ENCODE results near the gene NCAM2. TPM values are rescaled to one million over a fixed set of nuclear protein-coding genes. Genes with fewer than 3 reads are reported as not detected.

The NCAM2 gene
- total RNA-seq (20.1 TPM), polyA plus RNA-seq (2.8 TPM)

DNA sequence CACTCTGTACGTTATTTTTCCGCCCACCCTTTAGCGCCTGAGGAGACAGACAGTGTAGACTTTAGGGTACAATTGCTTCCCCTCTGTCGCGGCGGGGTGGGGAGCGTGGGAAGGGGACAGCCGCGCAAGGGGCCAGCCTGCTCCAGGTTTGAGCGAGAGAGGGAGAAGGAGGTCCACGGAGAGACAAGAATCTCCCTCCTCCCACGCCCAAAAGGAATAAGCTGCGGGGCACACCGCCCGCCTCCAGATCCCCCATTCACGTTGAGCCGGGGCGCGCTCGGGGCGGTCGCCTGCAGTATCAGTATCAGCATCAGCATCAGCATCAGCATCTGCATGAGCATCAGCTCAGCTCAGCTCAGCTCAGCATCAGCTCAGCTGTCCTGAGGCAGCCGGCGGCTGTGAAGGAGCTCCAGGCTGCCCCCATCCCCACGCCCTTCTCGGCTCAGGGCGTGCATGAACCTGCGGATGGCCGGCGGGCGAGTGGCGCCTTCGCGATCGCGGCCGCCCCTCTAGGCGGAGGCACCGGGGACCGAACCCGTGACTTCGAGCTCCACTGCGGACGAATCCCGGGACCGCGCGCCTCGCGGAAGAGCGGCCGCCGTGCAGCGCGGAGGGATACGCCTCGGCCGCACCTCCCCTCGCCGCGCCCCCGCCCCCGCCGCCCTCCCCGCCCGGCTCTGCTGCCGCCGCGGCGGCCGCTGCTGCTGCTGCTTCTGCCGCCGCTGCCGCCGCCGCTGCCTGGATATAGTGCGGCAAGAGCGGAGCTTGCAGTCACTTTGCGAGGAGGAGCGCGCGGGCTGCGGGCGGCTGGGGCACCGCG is at the start of gene NCAM2:
TSS of gene NCAM2 (plus strand) at position 774 of the 820 bp plus-strand sequence.
- no peak for DNase-seq (ENCODE audit: extremely low spot score)
- Histone ChIP-seq H3K4me1 (ENCODE audit: insufficient read depth) (no peaks in the 10 kb centered on the region), H3K27ac (ENCODE audit: low read depth) (no peak within 1 kb of the TSS), H3K4me3 (ENCODE audit: low read depth, low read length) (peak within 1 kb of the TSS; percentile 41), H3K36me3 (ENCODE audit: insufficient read depth) (no peaks in the 10 kb centered on the region)
- WGBS: under 1% methylated on average over 86 of the region's 86 CpGs

DNA sequence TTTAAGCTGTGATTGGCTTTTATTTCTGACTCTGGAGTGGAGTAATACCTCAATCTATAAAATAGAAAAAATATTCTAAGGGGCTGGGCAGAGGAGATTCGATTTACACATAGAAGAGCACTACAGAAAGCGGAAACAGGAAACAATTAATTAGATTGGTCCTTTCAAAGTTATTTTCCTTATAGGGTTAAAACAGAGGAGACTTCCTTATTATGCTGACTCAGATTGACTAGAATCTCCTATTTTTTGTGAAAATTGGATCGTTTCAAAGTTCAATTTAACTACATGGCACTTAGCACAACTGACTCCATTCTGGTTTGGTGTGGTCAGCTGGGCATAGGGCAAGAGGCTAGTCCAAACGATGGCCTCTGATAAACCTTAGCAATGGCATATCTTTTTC is 48.3 kb upstream of the NCAM2 start:
- no peak overlapping the region for H3K27ac ChIP-seq (ENCODE audit: low read depth)
- no peaks in the 10 kb centered on the region for H3K36me3 ChIP-seq (ENCODE audit: insufficient read depth)
- DNase-seq (ENCODE audit: extremely low spot score): no peak
- no peak overlapping the region for H3K4me3 ChIP-seq (ENCODE audit: low read depth, low read length)
- H3K4me1 ChIP-seq (ENCODE audit: insufficient read depth): no peaks in the 10 kb centered on the region
- 54% methylated on average over 4 of the region's 4 CpGs for WGBS

DNA sequence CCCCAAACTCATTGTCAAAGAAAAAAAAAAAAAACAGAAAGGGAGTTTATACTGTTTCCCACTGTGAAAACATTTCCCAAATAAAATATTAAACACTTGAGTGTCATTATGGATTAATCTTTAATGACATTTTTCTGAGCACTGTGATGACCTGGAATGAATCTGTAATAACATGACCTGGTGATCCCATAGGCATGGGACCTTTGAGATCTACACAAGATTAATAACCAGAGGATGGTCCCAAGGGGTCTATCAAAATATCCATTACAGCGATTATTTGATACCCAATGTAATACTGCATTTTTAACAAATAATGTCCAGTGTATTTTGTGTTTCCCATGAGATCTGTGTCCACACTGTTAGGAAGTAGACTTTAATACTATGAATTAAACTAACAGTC is 32.4 kb upstream of the NCAM2 start:
- H3K27ac ChIP-seq (ENCODE audit: low read depth): no peak overlapping the region
- H3K36me3 ChIP-seq (ENCODE audit: insufficient read depth): no peaks in the 10 kb centered on the region
- no peak overlapping the region for H3K4me3 ChIP-seq (ENCODE audit: low read depth, low read length)
- no peak for DNase-seq (ENCODE audit: extremely low spot score)
- WGBS: 76% methylated on average over 1 of the region's 1 CpG
- no peaks in the 10 kb centered on the region for H3K4me1 ChIP-seq (ENCODE audit: insufficient read depth)

DNA sequence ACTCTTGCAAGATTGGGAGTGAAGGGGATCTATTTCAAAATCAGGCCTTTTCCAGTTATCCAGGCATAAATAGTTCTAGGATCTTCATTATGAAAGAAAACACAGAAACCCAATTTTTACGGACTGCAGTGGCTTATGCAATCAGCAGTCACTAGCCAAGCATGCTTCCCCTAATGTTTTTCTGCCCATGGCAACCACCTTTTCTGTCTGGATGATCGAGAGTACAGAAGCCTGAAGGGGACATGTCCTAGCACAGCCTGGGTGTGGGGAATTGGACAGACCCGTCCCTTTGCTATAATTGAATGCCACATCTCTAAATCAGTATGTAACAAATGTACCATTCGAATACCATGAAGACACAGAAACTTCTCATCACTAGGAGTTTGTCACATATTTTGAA is 29.8 kb upstream of the NCAM2 start:
- DNase-seq (ENCODE audit: extremely low spot score): no peak
- H3K27ac ChIP-seq (ENCODE audit: low read depth): no peak overlapping the region
- H3K36me3 ChIP-seq (ENCODE audit: insufficient read depth): no peaks in the 10 kb centered on the region
- 86% methylated on average over 4 of the region's 4 CpGs for WGBS
- no peak overlapping the region for H3K4me3 ChIP-seq (ENCODE audit: low read depth, low read length)
- no peaks in the 10 kb centered on the region for H3K4me1 ChIP-seq (ENCODE audit: insufficient read depth)

DNA sequence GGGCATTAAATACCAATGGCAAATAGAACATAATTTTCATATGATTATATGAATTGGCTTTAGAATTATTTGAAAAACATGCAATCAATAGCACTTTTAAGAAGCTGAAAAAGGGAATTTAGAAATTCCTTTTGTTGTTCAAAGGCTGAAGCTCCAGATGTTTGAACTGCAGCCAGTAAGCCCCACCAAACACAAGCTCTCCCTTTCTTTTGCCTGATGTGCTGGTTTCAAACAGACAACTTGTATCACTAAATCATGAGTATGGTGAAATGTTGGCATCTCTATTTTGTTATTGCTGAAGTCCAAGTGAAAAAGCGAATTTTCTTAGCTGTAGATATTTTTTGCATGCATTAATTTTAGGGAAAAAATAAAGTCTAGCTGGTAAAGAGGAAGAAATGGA is 27.5 kb upstream of the NCAM2 start:
- no peak overlapping the region for H3K4me3 ChIP-seq (ENCODE audit: low read depth, low read length)
- H3K36me3 ChIP-seq (ENCODE audit: insufficient read depth): no peaks in the 10 kb centered on the region
- WGBS: 35% methylated on average over 1 of the region's 1 CpG
- H3K4me1 ChIP-seq (ENCODE audit: insufficient read depth): no peaks in the 10 kb centered on the region
- no peak overlapping the region for H3K27ac ChIP-seq (ENCODE audit: low read depth)
- DNase-seq (ENCODE audit: extremely low spot score): no peak

DNA sequence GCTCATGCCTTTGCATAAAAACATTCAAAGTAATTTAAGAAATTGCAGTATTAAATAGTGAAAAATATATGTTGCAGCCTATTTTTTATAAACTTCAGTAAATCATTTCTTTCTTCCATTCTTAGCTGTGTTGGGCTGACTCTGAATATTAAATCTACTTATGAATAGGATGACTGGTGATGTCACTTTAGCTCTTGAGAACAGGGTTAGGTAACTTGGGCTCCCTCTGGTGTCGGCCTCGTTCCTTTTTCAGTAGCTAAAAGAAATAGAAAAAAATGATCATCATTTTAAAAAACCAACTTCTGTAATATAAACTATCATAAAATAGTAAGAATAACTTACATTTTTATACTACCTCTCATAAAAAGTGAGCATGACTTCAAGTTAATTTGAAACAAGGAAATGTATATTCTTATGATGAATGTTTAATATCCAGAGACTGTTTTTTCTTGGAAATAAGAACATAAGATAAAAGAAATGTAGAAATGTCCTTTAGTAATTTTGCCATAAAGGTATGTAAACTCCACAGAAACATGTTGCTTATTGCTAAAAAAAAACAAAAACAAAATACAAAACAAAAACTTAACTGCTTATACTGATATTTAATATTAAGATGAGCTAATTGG is 26.8 kb upstream of the NCAM2 start:
- DNase-seq (ENCODE audit: extremely low spot score): no peak
- WGBS: 6% methylated on average over 2 of the region's 2 CpGs
- H3K36me3 ChIP-seq (ENCODE audit: insufficient read depth): no peaks in the 10 kb centered on the region

DNA sequence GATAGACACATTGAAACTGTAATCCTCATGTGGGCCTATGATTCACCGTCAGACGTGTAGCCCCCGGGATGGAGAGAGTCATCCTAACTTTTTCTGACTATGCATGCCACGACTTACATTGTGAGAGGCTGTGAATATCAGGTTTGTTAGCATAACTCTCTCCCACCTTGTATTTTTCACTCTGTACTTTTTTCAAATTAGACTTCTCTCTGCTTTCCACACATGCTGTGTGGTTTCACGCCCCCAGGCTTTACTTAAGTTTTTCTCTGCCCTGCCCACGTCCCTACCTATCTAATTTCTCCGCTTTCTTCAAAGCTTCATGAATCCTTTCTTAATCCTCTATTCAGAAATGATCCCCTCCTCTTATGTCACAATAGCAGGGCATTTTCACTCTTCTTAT is 3.4 kb upstream of the NCAM2 start:
- no peak for DNase-seq (ENCODE audit: extremely low spot score)
- no peaks in the 10 kb centered on the region for H3K4me1 ChIP-seq (ENCODE audit: insufficient read depth)
- WGBS: 91% methylated on average over 7 of the region's 7 CpGs
- no peaks in the 10 kb centered on the region for H3K36me3 ChIP-seq (ENCODE audit: insufficient read depth)
- H3K27ac ChIP-seq (ENCODE audit: low read depth): no peak overlapping the region
- H3K4me3 ChIP-seq (ENCODE audit: low read depth, low read length): no peak overlapping the region

More for the DNA sequence above, 26.8 kb upstream of the NCAM2 start:
- no peaks in the 10 kb centered on the region for H3K4me1 ChIP-seq (ENCODE audit: insufficient read depth)
- no peak overlapping the region for H3K27ac ChIP-seq (ENCODE audit: low read depth)
- no peak overlapping the region for H3K4me3 ChIP-seq (ENCODE audit: low read depth, low read length)

DNA sequence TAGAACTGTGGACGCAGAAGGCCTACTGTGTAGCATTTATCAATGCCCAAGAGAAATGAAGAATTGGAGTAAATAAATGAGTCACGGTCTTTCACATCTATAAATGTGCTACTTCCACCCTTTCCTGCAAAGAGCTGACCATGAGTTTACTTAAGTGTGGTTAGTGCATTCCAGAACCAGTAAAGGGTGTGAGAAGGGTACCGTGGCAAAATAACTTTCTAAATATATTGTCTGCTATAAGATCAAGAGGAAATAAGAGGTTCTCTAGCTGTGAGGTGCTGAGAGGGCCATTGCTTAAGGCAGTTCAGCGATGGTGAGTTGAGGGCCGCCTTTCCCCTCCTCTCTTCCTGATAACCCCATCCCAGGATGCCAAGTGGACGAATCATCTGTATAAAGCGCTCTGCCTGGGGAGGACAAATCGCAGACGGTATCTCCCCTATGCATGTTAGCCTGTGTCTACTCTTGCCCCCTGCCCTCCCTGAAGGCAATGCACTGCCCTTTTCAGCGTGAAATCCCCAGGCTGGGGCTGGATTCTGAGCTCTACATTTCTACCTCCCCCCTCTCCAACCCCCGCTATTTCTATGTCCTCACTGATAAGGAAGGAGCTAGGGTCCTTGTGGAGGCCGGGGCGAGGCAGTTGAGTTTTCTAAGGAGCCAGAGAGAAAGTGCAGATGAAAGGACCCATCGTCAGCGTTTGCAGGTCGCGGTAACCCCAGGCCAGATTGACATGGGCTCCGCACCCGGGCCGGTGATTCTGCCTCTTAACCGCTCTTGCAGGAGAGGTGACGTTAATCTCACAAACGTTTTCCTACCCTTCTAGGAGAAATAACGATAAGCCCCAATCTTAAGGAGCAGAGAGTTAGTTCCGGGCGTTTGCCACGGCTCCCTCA is 1.5 kb upstream of the NCAM2 start:
- 40% methylated on average over 27 of the region's 27 CpGs for WGBS
- no peaks in the 10 kb centered on the region for H3K4me1 ChIP-seq (ENCODE audit: insufficient read depth)
- H3K27ac ChIP-seq (ENCODE audit: low read depth): no peak overlapping the region
- no peak overlapping the region for H3K4me3 ChIP-seq (ENCODE audit: low read depth, low read length)
- no peaks in the 10 kb centered on the region for H3K36me3 ChIP-seq (ENCODE audit: insufficient read depth)
- DNase-seq (ENCODE audit: extremely low spot score): no peak

DNA sequence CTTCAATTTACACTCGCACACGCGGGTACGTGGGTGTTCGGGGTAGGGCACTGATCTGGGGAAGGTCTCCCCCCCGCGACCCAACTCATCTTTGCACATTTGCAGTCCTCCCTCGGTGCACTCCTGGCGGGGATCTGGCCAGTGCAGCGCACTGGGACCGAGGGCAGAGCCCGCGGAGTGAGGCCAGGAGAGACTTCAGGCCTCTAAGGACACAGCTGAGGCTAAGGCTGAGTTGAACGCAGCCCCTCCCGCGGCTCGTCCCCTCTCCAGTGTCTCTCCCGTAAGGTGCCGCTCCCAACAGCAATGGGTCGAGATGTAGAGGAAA is 936 bp upstream of the NCAM2 start:
- Histone ChIP-seq H3K4me1 (ENCODE audit: insufficient read depth) (no peaks in the 10 kb centered on the region), H3K36me3 (ENCODE audit: insufficient read depth) (no peaks in the 10 kb centered on the region), H3K4me3 (ENCODE audit: low read depth, low read length) (no peak overlapping the region), H3K27ac (ENCODE audit: low read depth) (no peak overlapping the region)
- no peak for DNase-seq (ENCODE audit: extremely low spot score)
- under 1% methylated on average over 20 of the region's 20 CpGs for WGBS

DNA sequence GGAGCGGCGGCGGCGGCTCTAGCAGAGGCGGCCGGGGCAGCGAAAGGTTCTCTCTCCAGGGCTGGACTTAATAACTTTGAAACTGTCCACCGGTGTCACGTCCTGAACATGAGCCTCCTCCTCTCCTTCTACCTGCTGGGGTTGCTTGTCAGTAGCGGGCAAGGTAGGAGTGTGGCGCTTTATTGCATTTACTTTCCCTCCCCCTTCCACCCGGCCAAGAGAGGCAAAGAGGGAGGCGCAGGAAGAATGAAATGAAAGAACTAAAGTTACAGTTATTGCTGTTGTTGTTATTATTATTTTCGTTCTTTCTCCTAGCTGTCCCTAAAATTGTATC is 214 bp downstream of the NCAM2 start:
- whole genome bisulfite sequencing: under 1% methylated on average over 14 of the region's 14 CpGs
- Histone ChIP-seq H3K36me3 (ENCODE audit: insufficient read depth) (no peaks in the 10 kb centered on the region), H3K4me1 (ENCODE audit: insufficient read depth) (no peaks in the 10 kb centered on the region), H3K27ac (ENCODE audit: low read depth) (no peak overlapping the region), H3K4me3 (ENCODE audit: low read depth, low read length) (peak overlapping the region; percentile 41)
- DNase-seq (ENCODE audit: extremely low spot score): no peak

DNA sequence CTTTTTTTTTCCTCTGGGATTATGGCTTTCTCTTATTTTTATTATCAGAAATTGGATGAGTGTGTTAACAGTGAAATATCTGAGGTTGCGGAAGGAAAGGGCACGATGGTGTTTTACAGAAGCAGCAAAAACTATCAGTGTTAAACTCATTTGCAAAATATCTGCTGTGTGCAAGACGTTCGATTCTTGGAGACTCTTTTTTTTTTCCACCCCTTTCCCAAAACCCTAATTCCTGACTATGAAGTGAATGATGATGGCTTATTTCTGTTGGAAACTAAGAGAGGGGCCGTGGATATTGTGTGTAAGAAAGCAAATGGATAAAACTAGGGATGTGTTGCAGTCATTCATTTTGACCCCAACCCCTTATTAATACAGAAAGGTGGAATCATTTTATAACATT is 677 bp downstream of the NCAM2 start:
- 11% methylated on average over 5 of the region's 5 CpGs for WGBS
- Histone ChIP-seq H3K4me1 (ENCODE audit: insufficient read depth) (no peaks in the 10 kb centered on the region), H3K36me3 (ENCODE audit: insufficient read depth) (no peaks in the 10 kb centered on the region), H3K4me3 (ENCODE audit: low read depth, low read length) (peak overlapping the region; percentile 41), H3K27ac (ENCODE audit: low read depth) (no peak overlapping the region)
- no peak for DNase-seq (ENCODE audit: extremely low spot score)

DNA sequence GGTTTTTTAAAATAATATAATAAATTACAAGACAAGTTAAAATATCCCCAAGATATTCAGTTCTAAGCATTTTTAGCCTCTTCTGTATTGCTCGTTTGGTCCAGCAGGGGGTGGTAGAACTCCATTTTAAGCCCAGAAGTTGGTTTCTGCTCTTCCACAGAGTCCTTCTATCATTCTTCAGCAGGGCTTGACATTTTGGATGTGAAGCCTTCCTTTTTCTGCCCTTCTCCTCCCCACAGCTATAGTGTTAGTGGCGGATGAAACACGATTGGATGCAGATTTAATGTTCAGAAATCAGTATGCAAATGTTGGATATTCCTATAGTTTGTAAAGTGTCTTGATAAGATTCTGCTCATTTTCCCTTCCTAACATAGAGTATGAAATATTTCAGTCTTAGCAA is 1.4 kb downstream of the NCAM2 start:
- no peak overlapping the region for H3K4me3 ChIP-seq (ENCODE audit: low read depth, low read length)
- no peak overlapping the region for H3K27ac ChIP-seq (ENCODE audit: low read depth)
- H3K4me1 ChIP-seq (ENCODE audit: insufficient read depth): no peaks in the 10 kb centered on the region
- no peaks in the 10 kb centered on the region for H3K36me3 ChIP-seq (ENCODE audit: insufficient read depth)
- DNase-seq (ENCODE audit: extremely low spot score): no peak
- 15% methylated on average over 3 of the region's 3 CpGs for WGBS

DNA sequence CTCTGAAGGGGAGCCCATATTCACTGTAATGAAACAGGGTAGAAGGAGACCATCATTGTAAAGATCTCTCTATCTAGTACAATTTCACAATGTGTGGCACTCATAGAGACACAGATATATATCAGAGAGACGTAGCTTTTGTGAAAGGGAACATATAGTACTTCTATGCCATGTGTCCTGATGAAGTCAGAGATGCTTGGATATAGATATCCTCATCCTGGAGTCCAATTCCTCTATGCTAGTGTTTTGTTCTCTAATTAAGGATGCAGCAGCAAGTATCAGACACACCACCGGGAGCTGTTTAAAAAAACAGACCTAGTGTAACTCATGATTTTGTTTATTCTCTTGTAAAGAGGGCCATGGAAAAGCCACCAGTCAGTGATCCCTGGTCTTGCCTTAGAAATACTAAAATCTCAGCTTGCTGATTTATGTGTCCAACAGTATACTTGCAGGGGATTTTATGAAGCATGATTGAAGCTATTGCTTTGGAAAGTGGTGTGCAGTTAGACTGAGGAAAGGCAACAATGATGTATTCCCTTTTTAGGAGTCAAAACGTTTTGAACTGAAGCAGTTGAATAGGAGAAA is 2.5 kb downstream of the NCAM2 start:
- DNase-seq (ENCODE audit: extremely low spot score): no peak
- 56% methylated on average over 3 of the region's 3 CpGs for WGBS
- Histone ChIP-seq H3K4me1 (ENCODE audit: insufficient read depth) (no peaks in the 10 kb centered on the region), H3K4me3 (ENCODE audit: low read depth, low read length) (no peak overlapping the region), H3K36me3 (ENCODE audit: insufficient read depth) (no peaks in the 10 kb centered on the region), H3K27ac (ENCODE audit: low read depth) (no peak overlapping the region)

Measured in urinary bladder (tissue), 4 donors.